K562 (cell line): ENCODE measurements around the gene OPA1. TPM values are rescaled to one million over a fixed set of nuclear protein-coding genes. Genes with fewer than 3 reads are reported as not detected.
A peak's percentile ranks its signal among the peaks of the same experiment; 100 is the strongest.

Experiments used
- ATAC-seq: fragments of 200-7000 bp; cut with Tn5 transposase; 3 replicates; pipeline ENCODE4 v1.9.1; 2020; ENCODE audit warnings: moderate library complexity
- BruUV-seq: library from RNA; stranded (reverse); fragments of 400-500 nt; replicated peaks from 2 replicates; lab custom pipeline; 2021; lab: Mats Ljungman, UMichigan
- CTCF ChIA-PET: fragments of 300-600 bp; formaldehyde crosslinking; extraction: SDS; loops from one replicate; lab custom pipeline; 2021; ENCODE audit warnings: low intra/inter-chr PET ratio; lab: Yijun Ruan, JAX
- POLR2A ChIA-PET: fragments of 300-600, 350-650 bp; sonication (Branson Sonifier 250); formaldehyde crosslinking; extraction: SDS; loops from one replicate; lab custom pipeline; 2021; ENCODE audit warnings: antibody characterized with exemption, inconsistent platforms; lab: Yijun Ruan, JAX
- DNase-seq, 4 experiments: peaks; one replicate each; pipeline versions ENCODE4 v3.0.0 to v3.0.0-alpha.2; 2011 to 2018; ENCODE audit warnings: low spot score in 3 of 4, mixed read lengths in 3 of 4; ENCODE audit errors: extremely low read depth in 1 of 4
- FAIRE-seq: peaks from 2 replicates; lab custom pipeline; 2011; peaks lifted over from hg19 to GRCh38; lab: Jason Lieb, UNC
- H2AFZ ChIP-seq: 2 replicates; pipeline ENCODE4 v1.6.0; 2011; ENCODE audit warnings: low read depth, low read length, control low read depth, inconsistent platforms
- H3K27ac ChIP-seq: fragments of 200-600 bp; 3 replicates; pipeline ENCODE4 v1.8.0; 2011; ENCODE audit warnings: low read depth, mild to moderate bottlenecking, control low read depth, inconsistent platforms, low read length, moderate library complexity, mixed read lengths; ENCODE audit errors: extremely low read depth
- H3K27me3 ChIP-seq, 2 experiments: fragments of 300-600 bp in 1 of 2; 2 replicates in 1 of 2; 3 replicates in 1 of 2; pipeline versions ENCODE4 v1.6.0 to v1.8.0; 2011; ENCODE audit warnings: inconsistent platforms in 2 of 2, low read length in 2 of 2, mild to moderate bottlenecking in 1 of 2, mixed read lengths in 1 of 2, moderate library complexity in 1 of 2; ENCODE audit not compliant: control insufficient read depth in 2 of 2, insufficient read depth in 2 of 2
- H3K36me3 ChIP-seq: fragments of 300-600 bp; 3 replicates; pipeline ENCODE4 v1.8.0; 2011; ENCODE audit warnings: mild to moderate bottlenecking, low read length, inconsistent platforms; ENCODE audit not compliant: control insufficient read depth, insufficient read depth
- H3K4me1 ChIP-seq, 2 experiments: fragments of 200-600 bp in 1 of 2; replicated peaks in 1 of 2; 2 replicates in 1 of 2; 3 replicates in 1 of 2; pipeline versions ENCODE4 v1.5.1 to v1.8.0; 2011; ENCODE audit warnings: inconsistent platforms in 2 of 2, low read length in 2 of 2, mild to moderate bottlenecking in 1 of 2, mixed read lengths in 1 of 2, moderate library complexity in 1 of 2; ENCODE audit not compliant: control insufficient read depth in 2 of 2, insufficient read depth in 2 of 2
- H3K4me2 ChIP-seq: 2 replicates; pipeline ENCODE4 v1.6.1; 2011; ENCODE audit warnings: low read length, control low read depth, inconsistent platforms, mixed read lengths; ENCODE audit not compliant: insufficient read depth
- H3K4me3 ChIP-seq: fragments of 200-600 bp; sonication (generic), shearing (Covaris generic); 2 replicates; pipeline ENCODE4 v1.5.1; 2016; ENCODE audit warnings: control low read depth, inconsistent platforms
- H3K79me2 ChIP-seq: fragments of 200-600 bp; 3 replicates; pipeline ENCODE4 v1.8.0; 2011; ENCODE audit warnings: low read length, inconsistent platforms; ENCODE audit not compliant: control insufficient read depth, insufficient read depth
- H3K9ac ChIP-seq, 2 experiments: 2 replicates each; pipeline versions ENCODE4 v1.6.0 to v1.6.1; 2011; ENCODE audit warnings: low read depth in 2 of 2, low read length in 2 of 2, control low read depth in 1 of 2, inconsistent platforms in 1 of 2, mild to moderate bottlenecking in 1 of 2, mixed read lengths in 1 of 2; ENCODE audit not compliant: insufficient read depth in 1 of 2
- H3K9me1 ChIP-seq: one replicate; pipeline ENCODE4 v1.6.0; 2011; ENCODE audit warnings: inconsistent platforms, mild to moderate bottlenecking, low read length, moderate library complexity; ENCODE audit not compliant: control insufficient read depth, insufficient read depth
- H3K9me3 ChIP-seq: replicated peaks from 2 replicates; pipeline ENCODE4 v1.5.1; 2011; ENCODE audit warnings: low read depth, low read length, inconsistent platforms; ENCODE audit not compliant: control insufficient read depth, insufficient read depth
- H4K20me1 ChIP-seq: replicated peaks from 2 replicates; pipeline ENCODE4 v1.6.1; 2011; ENCODE audit warnings: low read length, inconsistent platforms, mixed read lengths; ENCODE audit not compliant: control insufficient read depth, insufficient read depth
- GATAD2A ChIP-seq: fragments of 450-650 bp; IDR thresholded peaks from 2 replicates; pipeline ENCODE4 v1.6.1; 2017
- IFI16 ChIP-seq: fragments of 250-450 bp; sonication (Bioruptor Pico); IDR thresholded peaks from 2 replicates; pipeline ENCODE4 v2.1.2; 2022; ENCODE audit warnings: mild to moderate bottlenecking, inconsistent platforms
- MEF2A ChIP-seq: IDR thresholded peaks from 2 replicates; pipeline ENCODE4 v1.6.1; 2011; ENCODE audit warnings: low read depth, mild to moderate bottlenecking, low read length, moderate library complexity; ENCODE audit not compliant: control insufficient read depth
- MYC ChIP-seq, 2 experiments: fragments of 250-450 bp in 1 of 2; sonication (Bioruptor Pico) in 1 of 2; IDR thresholded peaks; 2 replicates each; pipeline versions ENCODE4 v1.5.1 to v1.6.1; 2012 to 2021; ENCODE audit warnings: low read depth in 2 of 2, borderline replicate concordance in 1 of 2, improper control_type of control experiment in 1 of 2, low read length in 1 of 2, mild to moderate bottlenecking in 1 of 2, moderate library complexity in 1 of 2
- NCOA4 ChIP-seq: fragments of 450-650 bp; IDR thresholded peaks from 2 replicates; pipeline ENCODE4 v1.6.1; 2018; ENCODE audit warnings: mild to moderate bottlenecking; ENCODE audit not compliant: partially characterized antibody
- NFE2 ChIP-seq: IDR thresholded peaks from 2 replicates; pipeline ENCODE4 v1.6.1; 2014; ENCODE audit warnings: antibody characterized with exemption, low read depth
- PTTG1 ChIP-seq: fragments of 450-650 bp; IDR thresholded peaks from 2 replicates; pipeline ENCODE4 v1.6.1; 2016; ENCODE audit warnings: low read depth, mild to moderate bottlenecking, missing genetic modification characterization, missing compliant biosample characterization
- ZC3H11A ChIP-seq: IDR thresholded peaks from 2 replicates; pipeline ENCODE4 v1.6.1; 2012; ENCODE audit warnings: low read depth, low read length, improper control_type of control experiment
- WGBS: fragments of 100-300 bp; shearing (Covaris generic); methylation state at CpG from one replicate; pipeline ENCODE4 v1.1.6; 2016; ENCODE audit warnings: low coverage, mixed read lengths; ENCODE audit not compliant: insufficient coverage; ENCODE audit errors: missing lambda C conversion rate; 5-methylcytosine and 5-hydroxymethylcytosine counted together
- in situ Hi-C: fragments of 300-500 bp; cut with MboI; formaldehyde crosslinking; loops from 4 replicates; pipeline ENCODE4 v1.15.0; 2018; ENCODE audit warnings: inconsistent platforms, mixed read lengths
- intact Hi-C: fragments of 100-400 bp; cut with micrococcal nuclease; formaldehyde crosslinking; loops from 2 replicates; pipeline ENCODE4 v1.14.2; 2022
- polyA plus RNA-seq, 8 experiments: library from polyadenylated mRNA; depleted of rRNA in 4 of 8; stranded (reverse) in 5 of 8; unstranded in 3 of 8; fragments of >200 nt; fragmentation: Nextera tagmentation in 2 of 8; fragmentation: Illumina TruSeq in 1 of 8; extraction: Ambion mirVana in 2 of 8; extraction: Trizol in 1 of 8; gene quantifications; 2 replicates each; pipeline versions ENCODE4 v1.2.1 to v1.2.3, GENCODE V29; 2011 to 2014; ENCODE audit warnings: inconsistent platforms in 1 of 8, missing spikeins in 1 of 8
- total RNA-seq, 7 experiments: library from RNA; depleted of rRNA in 6 of 7; stranded (reverse); fragments of >200 nt in 6 of 7; fragmentation: Illumina TruSeq in 2 of 7; extraction: Trizol in 2 of 7; gene quantifications; 2 replicates each; pipeline versions ENCODE4 v1.2.1 to v1.2.3, GENCODE V29; 2011 to 2021; ENCODE audit warnings: low replicate concordance in 1 of 7
- TF ChIP-seq, protein P1 (sequence below), 2 experiments: fragments of 450-650 bp in 1 of 2; sonication (generic) in 1 of 2; formaldehyde crosslinking in 1 of 2; IDR thresholded peaks in 1 of 2; conservative IDR thresholded peaks in 1 of 2; 2 replicates each; pipeline versions ENCODE4 v1.6.1 to v1.8.1; 2016 to 2023; ENCODE audit warnings: mild to moderate bottlenecking in 2 of 2, moderate library complexity in 2 of 2, inconsistent platforms in 1 of 2, missing genetic modification reagents in 1 of 2
- TF ChIP-seq, protein P2 (sequence below): fragments of 200-800 bp; sonication (Bioruptor generic); IDR thresholded peaks from 2 replicates; pipeline ENCODE4 v1.6.1; 2017; ENCODE audit warnings: missing genetic modification characterization, missing compliant biosample characterization
- TF ChIP-seq, protein P3 (sequence below): sonication (generic); formaldehyde crosslinking; IDR thresholded peaks from 2 replicates; pipeline ENCODE4 v1.8.1; 2022; ENCODE audit warnings: missing genetic modification reagents

OPA1 gene
- total and polyA plus RNA-seq, 9 of the 15 experiments (the other 6 are each of a cell fraction or from before 2014, with no cell fraction given), result 19.7 to 127 (median 94.7) TPM

GRCh38 chr3:193620650-193621049, 27.6 kb downstream of the OPA1 start:
- no peaks in the 10 kb centered on the region for H3K4me1 ChIP-seq
- DNase-seq (no peak), ATAC-seq (no peak), FAIRE-seq (no peak)
- H3K27ac ChIP-seq, result no peak overlapping the region
- no peaks in the 10 kb centered on the region; the same call in 2 of the 3 replicates for H3K79me2 ChIP-seq
- in situ Hi-C loops, result no loop called here
- no peak overlapping the region for H2AFZ ChIP-seq
- no TSS peak for BruUV-seq
- H3K9me1 ChIP-seq, result no peaks in the 10 kb centered on the region
- no peaks in the 10 kb centered on the region for H4K20me1 ChIP-seq
- intact Hi-C loops, result no loop called here
- H3K4me3 ChIP-seq, result no peak overlapping the region
- CTCF ChIA-PET, result no interaction called here
- no peak overlapping the region for H3K9ac ChIP-seq
- H3K36me3 ChIP-seq, result peaks cover 77% of the 10 kb centered on the region
- no peaks in the 10 kb centered on the region for H3K9me3 ChIP-seq
- no peak overlapping the region for H3K4me2 ChIP-seq
- POLR2A ChIA-PET, result interaction anchor here (0.9 to 1.7 kb wide), 2 partner anchors 18 to 22 kb away, joined by 3 to 8 read pairs; no protein-coding TSS in a partner anchor
- TF ChIP-seq NFE2 (0 out of 2 replicates have a peak, but pooled peaks have one; percentile 15), GATAD2A (no peak)
- TF ChIP-seq, protein P1, sequence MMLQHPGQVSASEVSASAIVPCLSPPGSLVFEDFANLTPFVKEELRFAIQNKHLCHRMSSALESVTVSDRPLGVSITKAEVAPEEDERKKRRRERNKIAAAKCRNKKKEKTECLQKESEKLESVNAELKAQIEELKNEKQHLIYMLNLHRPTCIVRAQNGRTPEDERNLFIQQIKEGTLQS (IDR thresholded peaks at IDR 0.05), result peak; percentile 35; the same call in 1 of the 2 replicates
- TF ChIP-seq, protein P1 (CRISPR knock-in tag; conservative IDR thresholded peaks at IDR 0.05), result no peak
- TF ChIP-seq, all 486 proteins: peak for 2
- H3K27me3 ChIP-seq, result no peaks in the 10 kb centered on the region

DNA sequence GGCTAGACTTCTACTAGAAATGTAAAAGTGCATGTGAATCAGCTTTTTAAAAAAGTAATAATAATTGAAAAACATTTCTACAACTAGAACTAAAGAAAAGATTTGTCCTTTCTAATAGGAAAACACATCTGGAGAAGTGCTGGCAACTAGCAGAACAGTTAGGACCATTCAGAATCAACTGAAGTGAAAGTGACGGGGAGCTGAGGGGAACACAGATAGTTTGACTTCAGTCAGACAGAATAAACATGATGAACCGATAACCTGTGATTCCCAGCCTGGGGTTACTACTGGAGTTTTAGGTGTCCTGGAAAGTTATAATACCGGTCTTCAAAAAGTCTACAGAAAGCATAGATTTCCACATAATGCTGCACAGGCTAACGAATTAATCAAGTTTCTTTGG, 28.1 kb downstream of the OPA1 start:
- FAIRE-seq (no peak), DNase-seq (no peak), ATAC-seq (no peak)
- no peaks in the 10 kb centered on the region for H3K9me1 ChIP-seq
- H3K36me3 ChIP-seq, result peaks cover 77% of the 10 kb centered on the region
- no peaks in the 10 kb centered on the region for H3K9me3 ChIP-seq
- in situ Hi-C loops (no loop called here), intact Hi-C loops (no loop called here)
- BruUV-seq, result TSS peak; percentile 6
- WGBS, result 92% methylated on average over 4 of the region's 4 CpGs
- ChIA-PET CTCF (interaction anchor here (0.6 kb wide), 1 partner anchor 713 kb away, joined by 3 read pairs; no protein-coding TSS in a partner anchor), POLR2A (interaction anchor here (0.9 to 1.7 kb wide), 2 partner anchors 18 to 23 kb away, joined by 3 to 8 read pairs; no protein-coding TSS in a partner anchor)
- no peaks in the 10 kb centered on the region for H3K4me1 ChIP-seq
- no peaks in the 10 kb centered on the region for H3K27me3 ChIP-seq
- no peaks in the 10 kb centered on the region; the same call in 2 of the 3 replicates for H3K79me2 ChIP-seq
- H3K4me2 ChIP-seq, result no peak overlapping the region
- no peak overlapping the region for H3K4me3 ChIP-seq
- H3K9ac ChIP-seq, result no peak overlapping the region
- H4K20me1 ChIP-seq, result no peaks in the 10 kb centered on the region
- H3K27ac ChIP-seq, result no peak overlapping the region
- H2AFZ ChIP-seq, result no peak overlapping the region
- TF ChIP-seq IFI16 (CRISPR knock-in tag) (no peak), NCOA4 (no peak), PTTG1 (tag) (no peak), ZC3H11A (no peak), MEF2A (no peak), MYC (IDR thresholded peaks at IDR 0.05; ENCODE audit: low read depth, low read length) (no peak), MYC (CRISPR knock-in tag; IDR thresholded peaks at IDR 0.05; ENCODE audit: borderline replicate concordance, low read depth) (no peak)
- TF ChIP-seq, protein P2, sequence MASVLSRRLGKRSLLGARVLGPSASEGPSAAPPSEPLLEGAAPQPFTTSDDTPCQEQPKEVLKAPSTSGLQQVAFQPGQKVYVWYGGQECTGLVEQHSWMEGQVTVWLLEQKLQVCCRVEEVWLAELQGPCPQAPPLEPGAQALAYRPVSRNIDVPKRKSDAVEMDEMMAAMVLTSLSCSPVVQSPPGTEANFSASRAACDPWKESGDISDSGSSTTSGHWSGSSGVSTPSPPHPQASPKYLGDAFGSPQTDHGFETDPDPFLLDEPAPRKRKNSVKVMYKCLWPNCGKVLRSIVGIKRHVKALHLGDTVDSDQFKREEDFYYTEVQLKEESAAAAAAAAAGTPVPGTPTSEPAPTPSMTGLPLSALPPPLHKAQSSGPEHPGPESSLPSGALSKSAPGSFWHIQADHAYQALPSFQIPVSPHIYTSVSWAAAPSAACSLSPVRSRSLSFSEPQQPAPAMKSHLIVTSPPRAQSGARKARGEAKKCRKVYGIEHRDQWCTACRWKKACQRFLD (CRISPR knock-in tag), result no peak
- TF ChIP-seq, protein P3, sequence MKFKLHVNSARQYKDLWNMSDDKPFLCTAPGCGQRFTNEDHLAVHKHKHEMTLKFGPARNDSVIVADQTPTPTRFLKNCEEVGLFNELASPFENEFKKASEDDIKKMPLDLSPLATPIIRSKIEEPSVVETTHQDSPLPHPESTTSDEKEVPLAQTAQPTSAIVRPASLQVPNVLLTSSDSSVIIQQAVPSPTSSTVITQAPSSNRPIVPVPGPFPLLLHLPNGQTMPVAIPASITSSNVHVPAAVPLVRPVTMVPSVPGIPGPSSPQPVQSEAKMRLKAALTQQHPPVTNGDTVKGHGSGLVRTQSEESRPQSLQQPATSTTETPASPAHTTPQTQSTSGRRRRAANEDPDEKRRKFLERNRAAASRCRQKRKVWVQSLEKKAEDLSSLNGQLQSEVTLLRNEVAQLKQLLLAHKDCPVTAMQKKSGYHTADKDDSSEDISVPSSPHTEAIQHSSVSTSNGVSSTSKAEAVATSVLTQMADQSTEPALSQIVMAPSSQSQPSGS (CRISPR knock-in tag), result no peak
